Measurements from ENCODE around the gene SSU72.
A peak's percentile ranks its signal among the peaks of the same experiment; 100 is the strongest.
"Not testable (repeated sequence)": the region's sequence is repeated elsewhere in the genome, so short reads cannot be mapped to it uniquely, and the experiment has no call there.

SSU72 gene

DNA sequence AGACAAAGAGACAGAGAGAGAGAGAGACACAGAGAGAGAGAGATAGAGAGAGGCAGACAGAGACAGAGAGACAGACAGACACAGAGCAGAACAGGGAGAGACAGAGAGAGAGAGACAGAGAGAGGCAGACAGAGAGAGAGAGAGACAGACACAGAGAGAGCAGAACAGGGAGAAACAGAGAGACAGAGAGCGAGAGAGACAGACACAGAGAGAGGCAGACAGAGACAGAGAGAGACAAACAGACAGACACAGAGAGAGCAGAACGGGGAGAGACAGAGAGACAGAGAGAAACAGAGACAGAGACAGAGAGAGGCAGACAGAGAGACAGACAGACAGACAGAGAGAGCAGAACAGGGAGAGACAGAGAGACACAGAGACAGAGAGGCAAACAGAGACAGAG is 20.7 kb upstream of the SSU72 start:
- not testable (repeated sequence) for DNase-seq (ENCODE audit: low spot score)

DNA sequence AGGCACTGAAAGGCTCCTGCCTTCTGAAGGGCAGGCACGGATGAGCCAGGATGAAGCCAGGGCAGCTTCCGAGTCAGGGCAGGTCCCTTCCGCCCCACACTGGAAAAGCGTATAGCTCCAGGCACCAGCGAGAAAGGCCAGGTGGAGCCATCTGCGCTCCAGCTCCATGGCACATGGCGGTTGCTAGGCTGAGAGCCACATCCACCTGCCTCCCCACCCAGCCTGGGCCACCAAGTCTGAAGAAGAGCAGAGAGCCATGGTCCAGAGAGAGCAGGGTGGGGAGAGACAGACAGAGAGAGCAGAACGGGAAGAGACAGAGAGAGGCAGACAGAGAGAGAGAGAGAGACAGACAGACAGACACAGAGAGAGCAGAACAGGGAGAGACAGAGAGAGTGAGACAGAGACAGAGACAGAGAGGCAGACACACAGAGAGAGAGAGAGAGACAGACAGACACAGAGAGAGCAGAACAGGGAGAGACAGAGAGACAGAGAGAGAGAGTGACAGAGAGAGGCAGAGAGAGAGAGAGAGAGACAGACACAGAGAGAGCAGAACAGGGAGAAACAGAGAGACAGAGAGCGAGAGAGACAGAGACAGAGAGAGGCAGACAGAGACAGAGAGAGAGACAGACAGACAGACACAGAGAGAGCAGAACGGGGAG is 20.1 kb upstream of the SSU72 start:
- DNase-seq (ENCODE audit: low spot score): no peak

DNA sequence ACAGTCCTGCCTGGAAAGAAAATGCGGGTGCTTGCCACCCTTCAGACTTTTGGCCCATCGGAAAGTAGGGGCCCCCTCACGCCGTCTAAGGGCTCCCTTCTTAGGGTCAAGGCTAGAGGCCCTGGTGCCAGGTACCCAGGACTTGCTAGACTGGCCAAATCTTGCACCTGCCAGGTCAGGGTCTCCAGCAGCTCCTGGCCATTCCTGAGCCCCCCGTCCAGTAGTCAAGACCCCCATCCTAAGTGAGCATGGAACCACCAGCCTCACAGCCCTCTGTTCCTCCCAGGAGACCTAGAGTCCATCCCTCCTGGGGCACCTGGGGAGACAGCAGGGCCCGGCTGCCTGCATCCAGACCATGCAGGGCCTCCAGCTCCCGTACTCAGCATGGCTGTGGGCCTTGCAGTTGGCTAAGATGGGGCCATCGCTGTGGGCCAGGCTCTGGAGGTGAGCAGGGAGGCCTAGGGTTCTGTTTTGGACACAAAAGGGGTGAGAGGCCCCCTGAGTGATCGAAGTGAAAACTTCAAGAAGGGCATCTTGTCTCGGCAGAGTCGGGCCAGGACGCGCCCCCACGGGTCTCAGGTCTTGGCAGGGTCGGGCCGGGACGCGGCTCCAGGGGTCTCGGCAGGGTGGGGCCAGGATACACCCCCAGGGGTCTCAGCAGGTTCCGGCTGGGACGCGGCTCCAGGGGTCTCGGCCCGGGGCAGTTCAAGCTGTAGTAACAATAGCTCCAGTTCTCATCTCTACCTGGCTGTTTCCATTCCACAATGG is 19.4 kb upstream of the SSU72 start:
- DNase-seq (ENCODE audit: low spot score): no peak

DNA sequence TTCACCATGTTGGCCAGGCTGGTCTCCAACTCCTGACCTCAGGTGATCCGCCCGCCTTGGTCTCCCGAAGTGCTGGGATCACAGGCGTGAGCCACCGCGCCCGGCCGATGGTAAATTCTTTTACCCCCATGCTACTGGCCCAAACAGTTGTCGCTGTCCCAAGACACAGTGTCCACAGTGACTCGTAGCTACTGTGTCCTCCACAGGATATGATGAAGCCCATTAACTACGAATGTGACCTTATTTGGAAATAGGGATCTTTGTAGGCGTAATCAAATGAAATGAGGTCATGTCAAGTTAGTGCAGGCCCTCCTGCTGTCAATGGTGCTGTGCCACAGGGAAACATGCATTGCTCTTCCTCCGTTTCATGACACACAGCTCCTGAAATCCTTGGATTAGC is 16.8 kb upstream of the SSU72 start:
- DNase-seq (ENCODE audit: low spot score): no peak

DNA sequence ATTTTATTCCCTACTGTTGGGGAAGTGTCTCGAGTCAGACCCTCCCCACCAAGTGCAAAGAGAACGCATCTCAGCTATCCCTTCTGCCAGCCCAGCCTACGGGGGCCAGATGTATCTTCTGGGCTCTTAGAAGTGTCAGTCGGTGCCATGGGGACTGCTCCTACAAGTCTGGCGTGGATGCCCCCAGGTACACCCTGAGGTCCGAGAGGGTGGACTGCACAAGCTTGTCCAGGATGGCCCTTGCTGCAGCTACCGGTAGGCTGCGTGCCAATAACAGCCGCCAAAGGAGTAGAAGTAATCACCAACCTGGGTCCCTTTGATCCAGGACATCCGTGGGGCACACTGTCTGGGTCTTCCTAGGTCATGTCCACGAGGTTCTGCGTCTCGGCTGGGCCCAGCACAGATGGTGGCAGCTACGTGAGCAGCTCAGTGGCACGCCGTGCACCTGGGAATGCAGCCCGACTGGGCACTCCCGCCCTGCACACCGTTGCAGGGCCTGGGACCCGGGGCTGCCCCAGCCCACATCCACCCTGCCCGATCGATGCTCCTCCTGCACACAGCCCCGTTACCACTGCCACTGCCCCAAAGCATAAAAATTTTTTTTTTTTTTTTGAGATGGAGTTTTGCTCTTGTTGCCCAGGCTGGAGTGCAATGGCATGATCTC is 8.8 kb upstream of the SSU72 start:
- no peak for DNase-seq (ENCODE audit: low spot score)

DNA sequence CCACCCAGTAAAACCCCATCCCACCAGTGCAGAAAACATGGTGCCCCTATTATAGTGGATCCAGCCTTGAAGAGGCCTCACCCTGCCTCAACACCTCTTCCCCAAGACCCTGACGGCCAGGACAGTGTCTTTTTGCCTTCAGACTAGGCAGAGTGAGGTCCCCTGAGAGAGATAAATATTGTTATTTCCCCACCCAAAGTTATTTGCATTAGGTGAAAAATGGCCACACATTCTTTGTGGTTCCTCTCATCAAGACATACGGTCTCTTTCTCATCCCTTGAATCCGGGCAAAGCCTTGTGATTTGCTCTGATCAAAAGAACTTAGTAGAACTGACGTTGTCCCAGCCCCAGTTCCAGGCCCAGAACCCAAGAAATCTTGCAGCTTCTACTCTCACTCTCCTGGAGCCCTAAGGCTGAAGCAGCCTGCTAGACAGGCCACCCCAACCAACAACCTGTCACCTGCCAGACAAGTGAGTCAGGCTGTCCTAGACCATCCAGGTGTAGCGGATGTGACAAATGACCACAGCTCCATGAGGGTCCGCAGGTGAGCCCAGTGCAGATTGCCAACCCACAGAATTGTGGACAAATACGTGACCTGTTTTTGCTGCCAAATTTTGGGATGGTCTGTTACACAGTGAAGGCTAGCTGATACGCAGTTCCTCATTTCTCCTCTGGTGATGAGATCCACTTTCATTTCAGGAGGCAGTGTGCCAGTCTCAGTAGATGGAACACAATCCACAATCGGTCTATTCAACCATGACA is 8.1 kb upstream of the SSU72 start:
- DNase-seq (ENCODE audit: low spot score): no peak

DNA sequence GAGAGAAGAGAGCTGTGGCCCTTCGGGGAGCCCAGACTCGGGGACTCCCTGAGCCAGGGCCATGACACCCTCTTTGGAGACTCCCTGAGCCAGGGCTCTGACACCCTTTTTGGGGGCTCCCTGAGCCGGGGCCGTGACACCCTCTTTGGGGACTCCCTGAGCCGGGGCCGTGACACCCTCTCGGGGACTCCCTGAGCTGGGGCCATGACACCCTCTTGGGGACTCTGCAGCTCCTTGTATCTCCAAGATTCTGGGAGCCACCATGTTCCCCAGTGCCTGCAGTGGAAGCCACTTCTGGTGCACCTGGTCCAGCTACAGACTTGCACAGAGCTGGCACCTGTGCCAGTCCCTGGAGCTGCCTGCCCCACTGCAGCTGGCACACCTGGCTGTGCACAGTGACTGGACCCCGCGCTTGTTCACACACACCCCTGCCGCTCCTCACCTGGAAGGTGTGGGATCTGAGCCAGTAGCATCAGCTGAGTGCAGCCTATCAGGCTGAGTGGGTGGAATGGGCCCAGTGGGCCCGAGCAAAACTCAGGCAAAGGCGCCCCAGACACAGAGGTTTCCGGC is 3.8 kb upstream of the SSU72 start:
- no peak for DNase-seq (ENCODE audit: low spot score)

DNA sequence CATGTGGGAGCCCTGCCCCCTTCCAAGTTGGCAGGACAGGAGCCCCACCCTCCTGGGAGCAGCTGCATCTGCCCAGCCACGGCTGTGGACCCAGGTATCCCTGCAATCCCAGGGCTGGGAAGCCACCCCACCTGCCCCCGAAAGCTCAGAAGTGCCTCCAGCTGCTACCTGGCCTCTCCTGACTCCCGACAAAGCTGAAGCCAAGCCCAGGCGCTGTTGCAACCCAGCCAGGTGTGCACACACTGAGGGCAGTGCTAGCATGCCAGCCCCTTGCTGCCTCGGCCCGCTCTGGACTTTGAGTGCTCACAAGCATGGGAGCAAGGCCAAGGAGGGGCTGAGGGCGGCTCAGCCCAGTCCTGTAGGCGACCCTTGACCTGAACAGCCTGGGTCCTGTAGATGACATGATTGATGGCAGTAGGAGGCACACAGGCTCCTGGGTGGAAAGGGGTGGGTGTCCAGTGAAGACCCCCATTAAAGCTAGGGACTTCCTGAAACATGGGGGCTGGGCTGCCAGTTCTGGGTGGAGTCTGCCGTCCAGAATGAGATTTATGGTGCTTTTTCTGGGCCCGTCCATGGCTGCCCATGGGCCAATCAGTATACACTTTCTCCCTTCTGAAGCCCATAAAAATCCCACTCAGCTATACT is 2.8 kb upstream of the SSU72 start:
- no peak for DNase-seq (ENCODE audit: low spot score)

DNA sequence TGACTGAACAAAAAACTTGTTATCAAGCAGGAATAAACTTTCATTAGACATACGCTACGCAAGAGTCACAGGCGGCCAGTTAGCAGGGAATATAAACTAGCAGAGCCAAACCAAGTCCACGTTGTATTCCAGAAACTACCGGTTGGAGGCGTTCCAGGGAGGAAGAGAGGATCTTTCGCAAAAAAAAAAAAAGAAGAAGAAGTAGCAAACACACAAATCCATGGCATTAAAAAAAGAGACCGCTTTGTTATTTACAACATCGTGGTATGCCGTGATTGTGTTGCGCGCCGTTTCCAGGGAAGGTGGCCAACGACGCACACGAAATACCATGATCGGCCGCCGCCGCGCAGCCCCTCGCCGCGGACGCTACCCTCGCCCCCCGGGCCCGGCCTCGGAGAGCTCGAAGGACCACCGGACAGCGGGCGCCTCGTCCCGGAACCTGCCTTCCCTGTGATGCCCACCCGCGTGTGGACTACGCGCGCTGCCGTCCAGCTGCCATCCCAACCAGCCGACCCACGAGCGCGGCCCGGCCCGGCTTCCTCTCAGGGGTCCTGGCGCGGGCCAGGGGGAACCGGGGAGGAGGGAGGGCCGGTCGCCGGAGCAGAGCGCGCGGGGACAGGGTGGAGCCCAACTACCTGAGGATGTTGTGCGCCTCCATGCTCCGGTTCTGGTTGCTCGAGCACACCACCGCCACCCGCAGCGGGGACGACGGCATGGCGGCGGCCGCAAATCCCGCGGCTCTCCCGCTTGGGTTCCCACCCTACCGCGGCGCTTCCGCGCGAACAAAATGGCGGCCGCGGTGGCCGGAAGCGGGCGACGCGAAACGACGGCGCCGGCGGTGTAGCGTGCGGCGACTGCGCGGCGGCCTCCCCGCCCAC is 581 bp downstream of the SSU72 start:
- peak; percentile 91 for DNase-seq (ENCODE audit: low spot score)

DNA sequence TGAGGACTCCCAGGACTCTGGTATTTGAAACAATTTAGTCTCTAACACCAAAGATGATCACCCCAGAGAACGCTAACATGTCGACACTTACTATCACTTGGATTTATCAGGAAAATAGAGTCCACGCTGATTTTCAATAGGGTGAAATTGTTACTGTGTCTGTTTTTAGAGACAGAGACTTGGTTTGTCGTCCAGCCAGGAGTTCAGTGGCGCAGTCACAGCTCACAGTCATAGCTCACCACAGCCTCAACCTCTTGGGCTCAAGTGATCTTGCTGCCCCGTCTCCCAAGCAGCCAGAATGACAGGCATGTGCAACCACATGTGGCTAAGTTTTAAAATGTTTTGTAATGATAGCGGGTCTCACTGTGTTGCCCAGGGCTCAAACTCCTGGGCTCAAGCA is 5.3 kb downstream of the SSU72 start:
- no peak for DNase-seq (ENCODE audit: low spot score)

DNA sequence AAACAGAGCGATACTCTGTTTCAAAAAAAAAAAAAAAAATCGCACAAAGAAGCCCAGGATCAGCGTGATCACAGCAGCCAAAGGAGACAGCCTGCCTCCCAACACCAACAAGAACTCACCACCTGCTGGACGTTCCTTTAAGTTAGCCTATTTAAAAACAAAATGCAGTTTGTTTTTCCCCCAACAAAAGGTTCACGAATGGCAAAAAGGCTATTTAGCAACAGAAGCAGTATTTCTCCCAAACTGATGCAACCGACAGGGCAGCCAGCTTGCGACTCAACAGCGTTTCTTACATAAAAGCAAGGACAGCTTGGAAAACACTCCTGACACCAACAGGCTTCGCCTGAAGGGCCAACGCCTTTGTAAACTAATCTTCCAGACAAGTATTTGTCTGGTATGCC is 6.8 kb downstream of the SSU72 start:
- no peak for DNase-seq (ENCODE audit: low spot score)

DNA sequence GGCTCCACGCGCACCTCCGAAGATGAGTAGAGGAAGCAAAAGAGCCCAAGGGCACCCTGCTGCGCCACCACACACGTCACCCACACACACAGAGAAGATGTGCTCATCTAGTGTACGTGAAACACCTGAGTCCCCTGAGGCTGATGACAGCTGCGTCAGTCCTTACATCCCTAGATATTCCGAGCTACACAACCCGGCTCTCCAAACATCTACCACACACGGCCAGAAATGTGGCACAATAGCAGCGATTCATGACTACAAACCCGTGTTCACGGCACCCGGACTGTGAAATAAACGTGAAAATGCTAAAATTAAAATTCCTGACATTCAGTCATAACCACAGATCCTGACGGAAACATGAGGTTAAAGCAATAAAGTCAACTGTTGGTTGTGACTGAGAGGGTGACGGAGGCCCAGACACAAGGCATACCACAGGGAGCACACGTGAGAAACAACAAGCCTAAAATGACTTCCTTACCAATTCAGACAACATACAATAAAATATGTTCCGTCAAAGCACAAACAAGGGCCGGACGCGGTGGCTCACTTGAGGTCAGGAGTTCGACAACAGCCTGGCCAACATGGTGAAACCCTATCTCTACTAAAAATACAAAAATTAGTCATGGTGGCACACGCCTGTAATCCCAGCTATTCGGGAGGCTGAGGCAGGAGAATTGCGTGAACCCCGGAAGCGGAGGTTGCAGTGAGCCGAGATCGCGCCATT is 7.3 kb downstream of the SSU72 start:
- DNase-seq (ENCODE audit: low spot score): no peak

DNA sequence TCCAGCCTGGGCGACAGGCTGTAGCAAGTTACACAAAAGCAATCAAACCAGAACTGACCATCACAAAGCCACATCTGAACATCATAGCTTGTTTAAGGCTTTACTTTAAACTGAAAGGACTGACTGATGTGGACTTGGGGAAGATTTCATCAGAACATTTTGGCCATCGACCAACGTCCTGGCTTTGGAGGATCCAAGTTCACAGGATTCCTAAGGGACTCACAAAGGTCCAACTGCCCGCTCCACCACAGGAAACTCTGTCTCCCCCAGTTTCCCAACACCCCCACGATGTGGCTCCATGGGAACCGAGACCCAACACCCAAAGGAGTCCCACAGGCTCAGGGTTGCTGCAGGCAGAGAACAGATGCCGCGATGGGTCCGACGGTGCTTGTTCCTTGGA is 9.3 kb downstream of the SSU72 start:
- no peak for DNase-seq (ENCODE audit: low spot score)

DNA sequence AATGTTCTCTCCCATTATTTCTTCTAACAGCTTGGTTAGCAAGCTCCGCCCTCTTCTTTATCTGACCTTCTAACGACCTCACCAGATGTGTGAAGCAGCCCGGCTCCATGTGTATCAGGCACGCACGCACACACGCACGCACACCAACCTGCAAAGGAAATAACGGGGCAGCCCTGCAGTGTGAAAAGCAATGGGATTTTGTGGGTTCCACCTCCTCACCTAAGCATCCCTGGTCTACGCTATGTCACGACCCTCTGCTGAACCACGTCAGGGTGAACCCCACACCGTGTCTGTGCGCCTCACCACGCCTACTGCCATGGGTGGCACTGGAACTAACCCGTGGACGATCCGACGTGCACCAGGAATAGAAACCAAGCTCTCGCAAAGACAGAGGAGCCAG is 10.4 kb downstream of the SSU72 start:
- no peak for DNase-seq (ENCODE audit: low spot score)

DNA sequence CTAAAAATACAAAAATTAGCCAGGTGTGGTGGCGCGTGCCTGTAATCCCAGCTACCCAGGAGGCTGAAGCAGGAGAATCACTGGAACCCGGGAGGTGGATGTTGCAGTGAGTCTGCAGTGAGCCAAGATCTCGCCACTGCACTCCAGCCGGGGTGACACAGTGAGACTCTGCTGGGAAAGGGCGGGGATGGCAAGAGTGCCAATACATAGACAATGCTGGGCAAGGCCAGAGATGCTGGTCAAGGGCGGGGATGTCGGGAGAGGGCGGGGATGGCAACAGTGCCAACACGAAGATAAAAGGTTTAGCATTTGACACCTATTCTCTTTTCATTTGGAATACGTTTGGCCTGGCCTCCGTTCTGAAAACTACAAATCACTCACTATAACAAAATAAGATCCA is 11.0 kb downstream of the SSU72 start:
- DNase-seq (ENCODE audit: low spot score): no peak

DNA sequence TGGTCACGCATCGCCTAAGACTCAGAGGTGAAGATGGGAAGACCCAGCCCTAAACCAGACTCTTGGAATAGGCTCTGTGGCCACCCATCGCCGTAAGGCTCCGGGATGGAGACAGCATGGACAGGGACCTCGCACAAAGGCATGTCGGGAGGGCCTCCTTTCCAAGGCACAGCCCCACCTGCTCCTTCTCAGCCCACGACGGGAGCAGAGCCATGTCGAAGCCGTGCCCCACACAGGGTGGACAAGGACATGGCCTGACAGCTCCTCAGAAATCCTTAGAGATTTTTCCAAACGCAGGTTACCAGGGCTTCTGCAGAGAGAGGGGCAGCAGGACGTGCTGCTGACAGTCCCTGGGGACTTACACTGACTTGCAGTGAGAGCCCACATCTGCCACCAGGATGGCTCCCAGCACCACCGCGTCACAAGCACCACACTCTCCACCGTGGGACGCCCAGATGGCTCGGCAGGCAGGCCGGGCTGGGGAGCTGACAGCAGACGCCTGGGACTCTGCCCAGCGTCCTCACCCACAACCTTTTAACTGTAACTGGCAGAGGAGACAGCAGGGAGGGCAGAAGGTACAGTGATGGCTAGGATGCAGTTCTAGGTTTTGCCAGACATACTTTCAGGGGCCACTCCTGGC is 12.0 kb downstream of the SSU72 start:
- no peak for DNase-seq (ENCODE audit: low spot score)

DNA sequence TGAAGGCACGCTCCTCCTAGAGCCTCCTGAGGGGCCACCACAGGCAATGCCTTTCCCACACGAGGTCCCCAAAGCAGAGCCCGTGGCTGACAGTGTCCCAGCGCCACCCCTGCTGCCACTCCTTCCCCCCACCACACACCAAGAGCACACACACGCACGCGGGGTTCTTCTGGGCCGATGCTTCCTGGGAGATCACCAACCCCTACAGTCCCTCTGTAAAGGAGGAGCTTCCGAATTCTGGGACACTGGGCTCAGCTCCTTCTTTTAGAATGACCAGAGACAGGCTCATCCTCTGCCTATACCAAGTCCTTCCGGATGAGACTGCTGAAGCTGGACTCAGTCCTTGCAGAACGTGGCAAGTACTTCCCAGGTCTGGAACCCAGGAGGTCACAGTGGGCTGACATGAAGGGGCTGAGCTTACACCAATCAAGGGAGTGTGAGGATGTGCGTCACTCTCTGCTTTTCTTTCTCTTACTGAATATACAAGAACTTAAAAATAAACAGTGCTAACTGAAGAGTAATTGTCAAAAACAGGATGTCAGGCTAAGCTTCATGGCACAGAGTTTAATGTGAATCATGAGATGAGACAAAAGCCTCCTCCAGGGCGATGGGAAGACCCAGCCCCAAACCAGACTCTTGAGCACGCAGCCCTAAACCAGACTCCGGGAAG is 12.7 kb downstream of the SSU72 start:
- no peak for DNase-seq (ENCODE audit: low spot score)

DNA sequence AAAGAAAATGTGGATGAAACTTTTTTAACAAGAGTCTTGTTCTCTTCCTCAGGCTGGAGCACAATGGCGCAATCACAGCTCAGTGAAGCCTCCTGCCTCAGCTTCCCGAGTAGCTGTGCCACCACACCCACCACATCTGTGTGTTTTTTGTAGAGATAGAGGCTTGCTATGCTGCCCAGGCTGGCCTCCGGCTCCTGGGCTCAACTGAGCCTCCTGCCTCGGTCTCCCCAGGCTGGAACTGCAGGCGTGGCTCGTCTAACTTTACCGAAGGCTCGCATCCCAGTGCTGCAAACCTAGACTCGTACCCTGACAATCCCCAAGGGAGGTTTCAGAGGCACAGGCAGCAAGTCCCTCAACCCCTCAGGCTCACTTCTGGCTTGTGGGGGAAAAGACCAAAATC is 14.5 kb downstream of the SSU72 start:
- no peak for DNase-seq (ENCODE audit: low spot score)

DNA sequence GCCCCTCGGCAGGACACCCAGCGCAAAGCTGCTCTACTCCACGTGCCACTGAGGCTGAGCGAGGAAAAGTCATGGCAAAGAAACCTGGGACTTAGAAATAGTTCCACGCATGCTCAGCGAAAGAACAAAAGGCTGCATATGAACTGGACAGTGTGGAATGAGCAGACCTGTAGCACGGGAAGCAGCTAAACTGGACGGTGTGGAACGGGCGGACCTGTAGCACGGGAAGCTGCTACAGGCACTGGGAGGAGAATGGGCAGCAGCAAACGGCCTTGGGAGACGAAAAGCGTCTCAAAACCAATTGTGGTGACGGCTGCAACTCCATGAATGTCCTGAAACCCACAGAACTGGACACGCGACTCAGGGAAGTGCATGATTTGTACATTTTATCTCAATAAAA is 15.6 kb downstream of the SSU72 start:
- no peak for DNase-seq (ENCODE audit: low spot score)
